ENCODE measurements around the gene ARAP2.

The ARAP2 gene

GRCh38 chr4:36099509-36099908 is 144.8 kb downstream of the ARAP2 start:
- DNase-seq = peak; percentile 61

GRCh38 chr4:36094995-36095394 is 149.3 kb downstream of the ARAP2 start:
- no peak for DNase-seq

- DNase-seq = no peak
Observed at GRCh38 chr4:36091997-36092396, 152.3 kb downstream of the ARAP2 start.

- DNase-seq = no peak
Observed at GRCh38 chr4:36088542-36088941, 155.8 kb downstream of the ARAP2 start.

GRCh38 chr4:36086261-36086786 is 158.0 kb downstream of the ARAP2 start:
- DNase-seq = no peak

GRCh38 chr4:36082817-36083216 is 161.5 kb downstream of the ARAP2 start:
- DNase-seq = no peak

- no peak for DNase-seq
Observed at GRCh38 chr4:36081185-36081584, 163.1 kb downstream of the ARAP2 start.

- no peak for DNase-seq
Observed at GRCh38 chr4:36079666-36080065, 164.6 kb downstream of the ARAP2 start.

GRCh38 chr4:36078319-36078718 is 166.0 kb downstream of the ARAP2 start:
- DNase-seq = no peak

- no peak for DNase-seq
Observed at GRCh38 chr4:36072529-36072928, 171.8 kb downstream of the ARAP2 start.

GRCh38 chr4:36067116-36067515 is 177.2 kb downstream of the ARAP2 start:
- DNase-seq = peak; percentile 7

GRCh38 chr4:36065274-36065871 is 178.9 kb downstream of the ARAP2 start:
- DNase-seq = no peak

- no peak for DNase-seq
Observed at GRCh38 chr4:36064117-36064516, 180.2 kb downstream of the ARAP2 start.

- no peak for DNase-seq
Observed at GRCh38 chr4:36056136-36056535, 188.2 kb downstream of the ARAP2 start.

GRCh38 chr4:36054694-36055422 is 189.5 kb downstream of the ARAP2 start:
- DNase-seq = no peak

- no peak for DNase-seq
Observed at GRCh38 chr4:36053930-36054329, 190.4 kb downstream of the ARAP2 start.

GRCh38 chr4:36051634-36052033 is 192.7 kb downstream of the ARAP2 start:
- DNase-seq = no peak

GRCh38 chr4:36046026-36046425 is 198.3 kb downstream of the ARAP2 start:
- DNase-seq = no peak

GRCh38 chr4:36043901-36044300 is 200.4 kb downstream of the ARAP2 start:
- DNase-seq = no peak

- no peak for DNase-seq
Observed at GRCh38 chr4:36043241-36043640, 201.1 kb downstream of the ARAP2 start.

GRCh38 chr4:36042122-36042970 is 202.0 kb downstream of the ARAP2 start:
- DNase-seq = no peak

GRCh38 chr4:36041340-36041739 is 203.0 kb downstream of the ARAP2 start:
- no peak for DNase-seq

GRCh38 chr4:36039026-36039425 is 205.3 kb downstream of the ARAP2 start:
- no peak for DNase-seq

- no peak for DNase-seq
Observed at GRCh38 chr4:36038491-36038890, 205.8 kb downstream of the ARAP2 start.

All from hematopoietic multipotent progenitor cell treated with erythropoietin and hydrocortisone succinate and interleukin-3 and kit ligand, for 4 days (in vitro differentiated cells).